ENCODE results near the gene HSF5.

DNA sequence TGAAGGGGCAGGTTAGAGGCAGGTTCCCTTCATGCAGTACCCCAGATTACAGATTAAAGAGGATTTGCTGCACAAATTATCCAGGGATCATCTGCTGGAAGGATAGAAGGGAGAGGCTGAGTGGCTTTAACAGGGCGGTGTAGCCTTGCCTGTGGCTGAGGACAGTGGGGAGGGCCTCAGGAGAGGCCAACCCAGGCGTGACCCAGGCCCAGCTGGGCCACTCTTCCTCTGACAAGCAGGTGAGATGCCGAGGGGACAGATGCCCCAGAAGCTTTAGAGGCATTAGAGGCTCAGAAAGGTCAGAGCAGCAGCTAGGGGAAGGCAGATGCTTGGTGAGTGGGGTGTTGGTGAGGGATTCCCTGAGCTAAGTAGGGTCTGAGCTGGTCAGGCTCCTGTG is 44.3 kb upstream of the HSF5 start:
- TF ChIP-seq, protein P1, sequence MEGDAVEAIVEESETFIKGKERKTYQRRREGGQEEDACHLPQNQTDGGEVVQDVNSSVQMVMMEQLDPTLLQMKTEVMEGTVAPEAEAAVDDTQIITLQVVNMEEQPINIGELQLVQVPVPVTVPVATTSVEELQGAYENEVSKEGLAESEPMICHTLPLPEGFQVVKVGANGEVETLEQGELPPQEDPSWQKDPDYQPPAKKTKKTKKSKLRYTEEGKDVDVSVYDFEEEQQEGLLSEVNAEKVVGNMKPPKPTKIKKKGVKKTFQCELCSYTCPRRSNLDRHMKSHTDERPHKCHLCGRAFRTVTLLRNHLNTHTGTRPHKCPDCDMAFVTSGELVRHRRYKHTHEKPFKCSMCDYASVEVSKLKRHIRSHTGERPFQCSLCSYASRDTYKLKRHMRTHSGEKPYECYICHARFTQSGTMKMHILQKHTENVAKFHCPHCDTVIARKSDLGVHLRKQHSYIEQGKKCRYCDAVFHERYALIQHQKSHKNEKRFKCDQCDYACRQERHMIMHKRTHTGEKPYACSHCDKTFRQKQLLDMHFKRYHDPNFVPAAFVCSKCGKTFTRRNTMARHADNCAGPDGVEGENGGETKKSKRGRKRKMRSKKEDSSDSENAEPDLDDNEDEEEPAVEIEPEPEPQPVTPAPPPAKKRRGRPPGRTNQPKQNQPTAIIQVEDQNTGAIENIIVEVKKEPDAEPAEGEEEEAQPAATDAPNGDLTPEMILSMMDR (IDR thresholded peaks at IDR 0.05; ENCODE audit: low read length), result no peak
- TF ChIP-seq EZH2phosphoT487 (IDR thresholded peaks at IDR 0.05; ENCODE audit: low read length), result no peak

All from MM.1S (cell line).